ENCODE measurements around the gene PRKN. TPM values are rescaled to one million over a fixed set of nuclear protein-coding genes. Genes with fewer than 3 reads are reported as not detected.

The PRKN gene
- total RNA-seq, 1 donor from 2014 or later: 1.3 TPM

- peaks cover 11% of the 10 kb centered on the region for H3K4me1 Mint-ChIP-seq (ENCODE audit: low read depth, unreplicated experiment)
- Histone ChIP-seq H3K4me3 (ENCODE audit: insufficient read depth, low read depth, low read length) (no peak overlapping the region), H3K27me3 (ENCODE audit: insufficient read depth, low read length) (no peaks in the 10 kb centered on the region), H2AFZ (ENCODE audit: low read depth, low read length) (no peak overlapping the region), H3K4me2 (ENCODE audit: low read length) (no peak overlapping the region), H4K20me1 (ENCODE audit: insufficient read depth, low read length) (no peaks in the 10 kb centered on the region), H3K36me3 (ENCODE audit: insufficient read depth, low read length) (no peaks in the 10 kb centered on the region), H3K79me2 (ENCODE audit: insufficient read depth, low read length) (no peaks in the 10 kb centered on the region), H3K9me3 (ENCODE audit: insufficient read depth, low read depth, low read length) (no peaks in the 10 kb centered on the region), H3K4me1 (ENCODE audit: insufficient read depth, low read length) (no peaks in the 10 kb centered on the region), H3K27ac (ENCODE audit: low read depth, low read length) (no peak overlapping the region), H3K9ac (ENCODE audit: low read length) (no peak overlapping the region)
- FAIRE-seq (no peak), DNase-seq (ENCODE audit: low read depth) (no peak)
- no peak for TF ChIP-seq EZH2 (IDR thresholded peaks at IDR 0.05; ENCODE audit: insufficient read depth, low read length)
- TF ChIP-seq, protein P1, sequence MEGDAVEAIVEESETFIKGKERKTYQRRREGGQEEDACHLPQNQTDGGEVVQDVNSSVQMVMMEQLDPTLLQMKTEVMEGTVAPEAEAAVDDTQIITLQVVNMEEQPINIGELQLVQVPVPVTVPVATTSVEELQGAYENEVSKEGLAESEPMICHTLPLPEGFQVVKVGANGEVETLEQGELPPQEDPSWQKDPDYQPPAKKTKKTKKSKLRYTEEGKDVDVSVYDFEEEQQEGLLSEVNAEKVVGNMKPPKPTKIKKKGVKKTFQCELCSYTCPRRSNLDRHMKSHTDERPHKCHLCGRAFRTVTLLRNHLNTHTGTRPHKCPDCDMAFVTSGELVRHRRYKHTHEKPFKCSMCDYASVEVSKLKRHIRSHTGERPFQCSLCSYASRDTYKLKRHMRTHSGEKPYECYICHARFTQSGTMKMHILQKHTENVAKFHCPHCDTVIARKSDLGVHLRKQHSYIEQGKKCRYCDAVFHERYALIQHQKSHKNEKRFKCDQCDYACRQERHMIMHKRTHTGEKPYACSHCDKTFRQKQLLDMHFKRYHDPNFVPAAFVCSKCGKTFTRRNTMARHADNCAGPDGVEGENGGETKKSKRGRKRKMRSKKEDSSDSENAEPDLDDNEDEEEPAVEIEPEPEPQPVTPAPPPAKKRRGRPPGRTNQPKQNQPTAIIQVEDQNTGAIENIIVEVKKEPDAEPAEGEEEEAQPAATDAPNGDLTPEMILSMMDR (IDR thresholded peaks at IDR 0.05; ENCODE audit: insufficient read depth, low read depth, low read length): no peak
- H3K4me3 Mint-ChIP-seq (ENCODE audit: unreplicated experiment): no peak overlapping the region
- H3K36me3 Mint-ChIP-seq (ENCODE audit: low read depth, unreplicated experiment): no peaks in the 10 kb centered on the region
- no peaks in the 10 kb centered on the region for H3K27me3 Mint-ChIP-seq (ENCODE audit: low read depth, unreplicated experiment)
- H3K27ac Mint-ChIP-seq (ENCODE audit: unreplicated experiment): no peak overlapping the region
- H3K9me3 Mint-ChIP-seq (ENCODE audit: unreplicated experiment): peaks cover 5% of the 10 kb centered on the region
Measured at GRCh38 chr6:161976553-161976952, 751.0 kb downstream of the PRKN start.

GRCh38 chr6:161973064-161973463 lies 754.5 kb downstream of the PRKN start:
- TF ChIP-seq EZH2 (IDR thresholded peaks at IDR 0.05; ENCODE audit: insufficient read depth, low read length): no peak
- TF ChIP-seq, protein P1 (IDR thresholded peaks at IDR 0.05; ENCODE audit: insufficient read depth, low read depth, low read length): no peak
- FAIRE-seq: no peak
- H3K4me3 Mint-ChIP-seq (ENCODE audit: unreplicated experiment): no peak overlapping the region

DNA sequence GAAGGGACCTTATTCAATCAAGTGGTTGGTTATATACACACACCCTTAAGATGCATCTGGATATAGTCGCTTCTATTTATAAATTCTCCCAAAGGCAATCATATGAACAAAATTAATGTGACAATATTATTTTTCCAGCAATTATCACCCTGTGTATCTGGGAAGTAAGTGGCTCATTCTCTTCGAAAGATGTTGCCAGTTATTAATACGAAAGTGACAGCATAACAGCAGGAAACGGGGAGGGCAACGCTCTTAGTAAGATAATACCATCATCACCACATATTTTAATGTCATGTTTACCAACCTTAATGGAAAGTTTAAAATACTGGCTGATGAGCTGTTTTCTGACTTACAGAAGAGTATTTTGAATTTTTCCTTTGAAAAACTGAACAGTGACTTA lies 756.5 kb downstream of the PRKN start:
- H3K4me1 ChIP-seq (ENCODE audit: insufficient read depth, low read length): no peaks in the 10 kb centered on the region
- no peak overlapping the region for H3K4me3 ChIP-seq (ENCODE audit: insufficient read depth, low read depth, low read length)
- Mint-ChIP-seq H3K4me1 (ENCODE audit: low read depth, unreplicated experiment) (peaks cover 8% of the 10 kb centered on the region), H3K27ac (ENCODE audit: unreplicated experiment) (no peak overlapping the region), H3K36me3 (ENCODE audit: low read depth, unreplicated experiment) (no peaks in the 10 kb centered on the region), H3K9me3 (ENCODE audit: unreplicated experiment) (no peaks in the 10 kb centered on the region), H3K4me3 (ENCODE audit: unreplicated experiment) (no peak overlapping the region), H3K27me3 (ENCODE audit: low read depth, unreplicated experiment) (no peaks in the 10 kb centered on the region)
- H2AFZ ChIP-seq (ENCODE audit: low read depth, low read length): no peak overlapping the region
- H4K20me1 ChIP-seq (ENCODE audit: insufficient read depth, low read length): no peaks in the 10 kb centered on the region
- TF ChIP-seq EZH2 (IDR thresholded peaks at IDR 0.05; ENCODE audit: insufficient read depth, low read length): no peak
- TF ChIP-seq, protein P1 (IDR thresholded peaks at IDR 0.05; ENCODE audit: insufficient read depth, low read depth, low read length): no peak
- FAIRE-seq: no peak
- H3K27ac ChIP-seq (ENCODE audit: low read depth, low read length): no peak overlapping the region
- no peaks in the 10 kb centered on the region for H3K27me3 ChIP-seq (ENCODE audit: insufficient read depth, low read length)
- no peak for DNase-seq (ENCODE audit: low read depth)
- no peaks in the 10 kb centered on the region for H3K79me2 ChIP-seq (ENCODE audit: insufficient read depth, low read length)
- H3K9ac ChIP-seq (ENCODE audit: low read length): no peak overlapping the region
- H3K4me2 ChIP-seq (ENCODE audit: low read length): no peak overlapping the region
- H3K9me3 ChIP-seq (ENCODE audit: insufficient read depth, low read depth, low read length): no peaks in the 10 kb centered on the region
- no peaks in the 10 kb centered on the region for H3K36me3 ChIP-seq (ENCODE audit: insufficient read depth, low read length)

More at GRCh38 chr6:161973064-161973463, 754.5 kb downstream of the PRKN start:
- Histone ChIP-seq H3K36me3 (ENCODE audit: insufficient read depth, low read length) (no peaks in the 10 kb centered on the region), H3K27ac (ENCODE audit: low read depth, low read length) (no peak overlapping the region), H2AFZ (ENCODE audit: low read depth, low read length) (no peak overlapping the region), H4K20me1 (ENCODE audit: insufficient read depth, low read length) (no peaks in the 10 kb centered on the region), H3K4me1 (ENCODE audit: insufficient read depth, low read length) (no peaks in the 10 kb centered on the region), H3K4me3 (ENCODE audit: insufficient read depth, low read depth, low read length) (no peak overlapping the region), H3K79me2 (ENCODE audit: insufficient read depth, low read length) (no peaks in the 10 kb centered on the region), H3K4me2 (ENCODE audit: low read length) (no peak overlapping the region), H3K9ac (ENCODE audit: low read length) (no peak overlapping the region), H3K27me3 (ENCODE audit: insufficient read depth, low read length) (no peaks in the 10 kb centered on the region), H3K9me3 (ENCODE audit: insufficient read depth, low read depth, low read length) (no peaks in the 10 kb centered on the region)
- Mint-ChIP-seq H3K27me3 (ENCODE audit: low read depth, unreplicated experiment) (no peaks in the 10 kb centered on the region), H3K27ac (ENCODE audit: unreplicated experiment) (no peak overlapping the region), H3K36me3 (ENCODE audit: low read depth, unreplicated experiment) (no peaks in the 10 kb centered on the region), H3K4me1 (ENCODE audit: low read depth, unreplicated experiment) (peaks cover 8% of the 10 kb centered on the region), H3K9me3 (ENCODE audit: unreplicated experiment) (peaks cover 5% of the 10 kb centered on the region)
- no peak for DNase-seq (ENCODE audit: low read depth)
